SU-DHL-6 (cell line): ENCODE results near the gene C10orf120.

ENCODE experiments used
- H2AFZ ChIP-seq: fragments of 200-600 bp; sonication (generic); 2 replicates; pipeline ENCODE4 v1.6.1; 2014; ENCODE audit warnings: low read depth, mild to moderate bottlenecking, moderate library complexity, mixed read lengths, antibody characterized with exemption, low read length; ENCODE audit not compliant: severe bottlenecking
- H3F3A ChIP-seq: fragments of 200-600 bp; shearing (Covaris generic); 2 replicates; pipeline ENCODE4 v1.6.0; 2016; ENCODE audit warnings: antibody characterized with exemption, mild to moderate bottlenecking; ENCODE audit not compliant: insufficient read depth
- H3K27ac ChIP-seq: fragments of 200-600 bp; sonication (generic); 2 replicates; pipeline ENCODE4 v1.5.1; 2016; ENCODE audit warnings: low read depth, mild to moderate bottlenecking, low read length, moderate library complexity, mixed read lengths
- H3K27me3 ChIP-seq: fragments of 200-600 bp; sonication (generic), shearing (Covaris generic); 2 replicates; pipeline ENCODE4 v1.6.0; 2014; ENCODE audit warnings: mild to moderate bottlenecking, low read length
- H3K36me3 ChIP-seq: fragments of 200-600 bp; sonication (generic); 2 replicates; pipeline ENCODE4 v1.6.1; 2014; ENCODE audit warnings: mild to moderate bottlenecking, low read length, mixed read lengths
- H3K4me2 ChIP-seq: fragments of 300-600, 200-600 bp; shearing (Covaris generic), sonication (generic); 2 replicates; pipeline ENCODE4 v1.6.0; 2014; ENCODE audit warnings: low read length, low read depth, mild to moderate bottlenecking; ENCODE audit not compliant: poor library complexity, severe bottlenecking
- H3K4me3 ChIP-seq: fragments of 200-600 bp; sonication (generic); 2 replicates; pipeline ENCODE4 v1.5.1; 2014; ENCODE audit warnings: antibody characterized with exemption, low read length, mild to moderate bottlenecking, mixed read lengths; ENCODE audit not compliant: insufficient read depth, poor library complexity, severe bottlenecking
- H3K79me2 ChIP-seq: fragments of 200-600 bp; sonication (generic); 2 replicates; pipeline ENCODE4 v1.6.1; 2014; ENCODE audit warnings: mild to moderate bottlenecking, low read length, moderate library complexity; ENCODE audit not compliant: insufficient read depth
- H3K9ac ChIP-seq: fragments of 200-600 bp; sonication (generic); 2 replicates; pipeline ENCODE4 v1.7.0; 2014; ENCODE audit warnings: mild to moderate bottlenecking, low read length
- H3K9me2 ChIP-seq: fragments of 200-600 bp; sonication (generic); replicated peaks from 2 replicates; pipeline ENCODE4 v1.6.1; 2014; ENCODE audit warnings: low read length; ENCODE audit not compliant: insufficient read depth
- H3K9me3 ChIP-seq: fragments of 200-600 bp; sonication (generic); 2 replicates; pipeline ENCODE4 v1.6.1; 2014; ENCODE audit warnings: low read length, mixed read lengths; ENCODE audit not compliant: insufficient read depth
- H4K20me1 ChIP-seq: fragments of 200-600 bp; sonication (generic); 2 replicates; pipeline ENCODE4 v1.6.1; 2014; ENCODE audit warnings: low read depth, mild to moderate bottlenecking, antibody characterized with exemption, low read length, moderate library complexity, mixed read lengths
- EZH2phosphoT487 ChIP-seq: fragments of 200-600 bp; sonication (generic), shearing (Covaris generic); conservative IDR thresholded peaks from 2 replicates; pipeline ENCODE4 v1.6.1; 2018; ENCODE audit warnings: mild to moderate bottlenecking, antibody characterized with exemption, low read length, moderate library complexity, mixed read lengths
- TF ChIP-seq, protein P1 (sequence below): fragments of 200-600 bp; sonication (generic); IDR thresholded peaks from one replicate; pipeline ENCODE4 v1.5.1; 2017; ENCODE audit warnings: antibody characterized with exemption, mild to moderate bottlenecking, low read length, moderate library complexity; ENCODE audit not compliant: insufficient read depth, poor library complexity, severe bottlenecking

C10orf120 gene

DNA sequence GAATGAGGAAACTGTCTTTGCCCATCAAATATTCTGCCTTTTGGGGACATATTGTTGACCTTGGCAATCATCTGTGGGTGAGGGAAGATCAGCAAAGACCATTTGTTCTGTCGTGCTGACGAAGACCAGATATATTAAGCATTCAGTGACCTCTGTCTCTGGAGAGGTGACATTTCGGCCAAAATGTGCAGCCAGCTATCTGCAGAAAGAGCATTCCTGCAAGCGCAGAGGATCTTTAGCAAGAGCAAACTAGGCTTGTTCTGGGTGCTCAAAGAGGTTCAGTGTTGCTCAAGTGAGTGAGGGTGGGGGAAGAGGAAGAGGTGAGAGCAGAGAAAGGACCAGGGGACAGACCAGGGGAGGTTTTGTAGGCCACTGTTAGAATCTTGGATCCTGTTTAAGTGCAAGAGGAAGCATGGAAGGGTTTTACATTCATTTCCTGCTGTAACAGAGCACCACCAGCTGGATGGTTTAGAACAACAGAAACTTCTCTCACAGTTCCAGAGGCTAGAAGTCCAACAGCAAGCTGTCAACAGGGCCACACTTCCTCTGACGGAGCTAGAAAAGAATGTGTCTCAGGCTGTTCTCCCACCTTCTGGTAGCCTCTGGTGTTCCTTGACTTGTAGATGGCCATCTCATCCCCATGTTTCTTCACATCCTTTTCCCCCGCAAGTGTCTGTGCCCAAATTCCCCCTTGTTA, 11.2 kb downstream of the C10orf120 start:
- Histone ChIP-seq H3K9me3 (no peaks in the 10 kb centered on the region), H3K27ac (no peak overlapping the region), H3K9me2 (no peaks in the 10 kb centered on the region), H3K4me2 (no peak overlapping the region), H3F3A (no peaks in the 10 kb centered on the region), H3K36me3 (no peaks in the 10 kb centered on the region), H3K79me2 (no peaks in the 10 kb centered on the region), H3K27me3 (no peaks in the 10 kb centered on the region), H3K9ac (no peak overlapping the region), H3K4me3 (no peak overlapping the region), H2AFZ (no peak overlapping the region), H4K20me1 (no peaks in the 10 kb centered on the region)
- TF ChIP-seq, protein P1, sequence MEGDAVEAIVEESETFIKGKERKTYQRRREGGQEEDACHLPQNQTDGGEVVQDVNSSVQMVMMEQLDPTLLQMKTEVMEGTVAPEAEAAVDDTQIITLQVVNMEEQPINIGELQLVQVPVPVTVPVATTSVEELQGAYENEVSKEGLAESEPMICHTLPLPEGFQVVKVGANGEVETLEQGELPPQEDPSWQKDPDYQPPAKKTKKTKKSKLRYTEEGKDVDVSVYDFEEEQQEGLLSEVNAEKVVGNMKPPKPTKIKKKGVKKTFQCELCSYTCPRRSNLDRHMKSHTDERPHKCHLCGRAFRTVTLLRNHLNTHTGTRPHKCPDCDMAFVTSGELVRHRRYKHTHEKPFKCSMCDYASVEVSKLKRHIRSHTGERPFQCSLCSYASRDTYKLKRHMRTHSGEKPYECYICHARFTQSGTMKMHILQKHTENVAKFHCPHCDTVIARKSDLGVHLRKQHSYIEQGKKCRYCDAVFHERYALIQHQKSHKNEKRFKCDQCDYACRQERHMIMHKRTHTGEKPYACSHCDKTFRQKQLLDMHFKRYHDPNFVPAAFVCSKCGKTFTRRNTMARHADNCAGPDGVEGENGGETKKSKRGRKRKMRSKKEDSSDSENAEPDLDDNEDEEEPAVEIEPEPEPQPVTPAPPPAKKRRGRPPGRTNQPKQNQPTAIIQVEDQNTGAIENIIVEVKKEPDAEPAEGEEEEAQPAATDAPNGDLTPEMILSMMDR = no peak
- no peak for TF ChIP-seq EZH2phosphoT487

DNA sequence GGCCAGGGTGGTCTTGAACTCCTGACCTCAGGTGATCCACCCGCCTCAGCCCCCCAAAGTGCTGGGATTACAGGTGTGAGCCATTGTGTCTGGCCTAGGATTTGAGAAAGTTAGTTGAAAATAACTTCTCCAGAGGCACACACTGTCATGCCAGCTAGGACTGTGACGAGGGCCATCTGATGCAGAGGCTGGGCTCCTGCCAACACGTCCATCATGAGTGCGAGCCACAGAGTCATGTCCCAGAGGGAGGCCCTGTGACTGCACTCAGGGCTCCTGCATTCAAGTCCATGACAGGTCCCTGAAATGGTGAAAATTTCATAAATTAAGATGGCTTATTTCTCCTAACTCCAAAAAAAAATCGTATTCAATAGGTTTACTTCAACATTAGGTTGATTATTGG, 17.1 kb downstream of the C10orf120 start:
- Histone ChIP-seq H3K9ac (no peak overlapping the region), H3K36me3 (no peaks in the 10 kb centered on the region), H2AFZ (no peak overlapping the region), H3K27me3 (no peaks in the 10 kb centered on the region), H3F3A (no peaks in the 10 kb centered on the region), H3K4me2 (no peak overlapping the region), H3K9me3 (no peaks in the 10 kb centered on the region), H3K9me2 (no peaks in the 10 kb centered on the region), H3K27ac (no peak overlapping the region), H3K79me2 (no peaks in the 10 kb centered on the region), H3K4me3 (no peak overlapping the region), H4K20me1 (no peaks in the 10 kb centered on the region)
- TF ChIP-seq, protein P1 = no peak
- TF ChIP-seq EZH2phosphoT487 = no peak

DNA sequence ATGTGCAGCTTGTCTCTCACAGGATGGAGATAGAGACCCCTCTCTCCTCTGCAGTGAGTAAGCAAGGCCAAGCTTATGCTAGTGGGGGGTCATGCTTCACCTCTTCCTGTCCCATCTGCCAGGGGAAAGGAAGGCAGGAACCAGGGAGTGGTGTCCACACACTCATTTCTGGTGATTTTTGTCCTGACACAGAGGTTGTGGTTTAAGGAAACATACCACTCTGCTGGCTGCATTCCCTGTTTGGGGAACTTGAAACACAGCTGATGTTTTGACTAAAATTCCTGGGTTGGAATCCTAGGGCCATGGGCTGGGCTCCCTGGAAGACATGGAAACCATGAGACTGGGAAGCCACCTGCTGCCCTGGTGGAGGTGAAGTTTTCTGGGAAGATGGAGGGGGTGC, 21.4 kb downstream of the C10orf120 start:
- TF ChIP-seq, protein P1 = no peak
- no peak for TF ChIP-seq EZH2phosphoT487
- no peaks in the 10 kb centered on the region for H3K27me3 ChIP-seq
- no peaks in the 10 kb centered on the region for H3K9me2 ChIP-seq
- no peak overlapping the region for H3K9ac ChIP-seq
- H3K4me2 ChIP-seq = no peak overlapping the region
- H3F3A ChIP-seq = no peaks in the 10 kb centered on the region
- H3K79me2 ChIP-seq = no peaks in the 10 kb centered on the region
- H4K20me1 ChIP-seq = no peaks in the 10 kb centered on the region
- no peak overlapping the region for H3K4me3 ChIP-seq
- no peak overlapping the region for H3K27ac ChIP-seq
- no peaks in the 10 kb centered on the region for H3K36me3 ChIP-seq
- no peaks in the 10 kb centered on the region for H3K9me3 ChIP-seq
- H2AFZ ChIP-seq = no peak overlapping the region
